Measurements from ENCODE around the gene KIF13A.
"Not testable (repeated sequence)": the region's sequence is repeated elsewhere in the genome, so short reads cannot be mapped to it uniquely, and the experiment has no call there.

The KIF13A gene

GRCh38 chr6:17987447-17987696, at the start of gene KIF13A:
Gene KIF13A, minus strand, starts transcription at chr6:17987635. Its CDS starts 172 bp downstream, at chr6:17987463.
- DNase-seq = no peak

GRCh38 chr6:18036781-18037180, 49.3 kb upstream of the KIF13A start:
- no peak for DNase-seq

GRCh38 chr6:18035330-18035854, 48.0 kb upstream of the KIF13A start:
- DNase-seq = no peak

- DNase-seq = no peak
These were observed 47.4 kb upstream of the KIF13A start for GRCh38 chr6:18034798-18035202.

- no peak for DNase-seq
These were observed 44.3 kb upstream of the KIF13A start for GRCh38 chr6:18031680-18032256.

GRCh38 chr6:18031189-18031588, 43.8 kb upstream of the KIF13A start:
- no peak for DNase-seq

GRCh38 chr6:18028332-18028731, 40.9 kb upstream of the KIF13A start:
- DNase-seq = no peak

GRCh38 chr6:18025596-18025995, 38.2 kb upstream of the KIF13A start:
- DNase-seq = no peak

- DNase-seq = no peak
These were observed 37.4 kb upstream of the KIF13A start for GRCh38 chr6:18024876-18025275.

- DNase-seq = no peak
These were observed 36.5 kb upstream of the KIF13A start for GRCh38 chr6:18023891-18024290.

GRCh38 chr6:18022398-18023231, 35.2 kb upstream of the KIF13A start:
- no peak for DNase-seq

GRCh38 chr6:18021166-18021850, 33.9 kb upstream of the KIF13A start:
- DNase-seq = no peak

- not testable (repeated sequence) for DNase-seq
These were observed 33.1 kb upstream of the KIF13A start for GRCh38 chr6:18020545-18020944.

GRCh38 chr6:18019539-18020534, 32.4 kb upstream of the KIF13A start:
- DNase-seq = no peak

GRCh38 chr6:18019133-18019532, 31.7 kb upstream of the KIF13A start:
- not testable (repeated sequence) for DNase-seq

- DNase-seq = no peak
These were observed 29.3 kb upstream of the KIF13A start for GRCh38 chr6:18016698-18017097.

- DNase-seq = no peak
These were observed 28.7 kb upstream of the KIF13A start for GRCh38 chr6:18016133-18016532.

- DNase-seq = no peak
These were observed 23.9 kb upstream of the KIF13A start for GRCh38 chr6:18011287-18011686.

GRCh38 chr6:18010540-18010939, 23.1 kb upstream of the KIF13A start:
- not testable (repeated sequence) for DNase-seq

GRCh38 chr6:18004256-18004985, 17.0 kb upstream of the KIF13A start:
- no peak for DNase-seq

- DNase-seq = no peak
These were observed 12.0 kb upstream of the KIF13A start for GRCh38 chr6:17999425-17999824.

- DNase-seq = no peak
These were observed 11.0 kb upstream of the KIF13A start for GRCh38 chr6:17998442-17998841.

Measured in hippocampal formation (tissue), 2 donors.